HG03571 (cell line): ENCODE results near the gene KCNJ1.
A peak's percentile ranks its signal among the peaks of the same experiment; 100 is the strongest.

Experiments
- ATAC-seq: cut with Tn5 transposase; IDR thresholded peaks from one replicate; pipeline ENCODE4 v1.9.1; 2021; ENCODE audit not compliant: unreplicated experiment

The KCNJ1 gene

DNA sequence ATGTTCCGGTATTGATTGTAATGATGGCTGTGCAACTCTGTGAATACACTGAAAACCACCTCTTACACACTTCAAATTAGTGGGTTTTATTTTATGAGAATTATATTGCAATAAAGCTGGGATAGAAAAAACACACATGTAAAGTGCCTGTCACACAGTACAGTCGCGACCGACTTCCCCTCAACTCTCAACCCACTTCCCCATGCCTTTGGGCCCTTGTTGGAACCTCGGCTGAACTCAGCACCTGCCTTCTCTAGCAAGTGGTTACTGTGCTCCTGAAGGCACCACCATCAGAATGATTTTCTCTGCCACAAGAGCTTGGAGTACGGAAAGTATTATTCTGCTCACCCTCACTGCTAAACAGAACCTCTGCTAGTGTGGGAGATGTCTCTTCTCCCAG, 13.5 kb downstream of the KCNJ1 start:
- ATAC-seq: no peak

DNA sequence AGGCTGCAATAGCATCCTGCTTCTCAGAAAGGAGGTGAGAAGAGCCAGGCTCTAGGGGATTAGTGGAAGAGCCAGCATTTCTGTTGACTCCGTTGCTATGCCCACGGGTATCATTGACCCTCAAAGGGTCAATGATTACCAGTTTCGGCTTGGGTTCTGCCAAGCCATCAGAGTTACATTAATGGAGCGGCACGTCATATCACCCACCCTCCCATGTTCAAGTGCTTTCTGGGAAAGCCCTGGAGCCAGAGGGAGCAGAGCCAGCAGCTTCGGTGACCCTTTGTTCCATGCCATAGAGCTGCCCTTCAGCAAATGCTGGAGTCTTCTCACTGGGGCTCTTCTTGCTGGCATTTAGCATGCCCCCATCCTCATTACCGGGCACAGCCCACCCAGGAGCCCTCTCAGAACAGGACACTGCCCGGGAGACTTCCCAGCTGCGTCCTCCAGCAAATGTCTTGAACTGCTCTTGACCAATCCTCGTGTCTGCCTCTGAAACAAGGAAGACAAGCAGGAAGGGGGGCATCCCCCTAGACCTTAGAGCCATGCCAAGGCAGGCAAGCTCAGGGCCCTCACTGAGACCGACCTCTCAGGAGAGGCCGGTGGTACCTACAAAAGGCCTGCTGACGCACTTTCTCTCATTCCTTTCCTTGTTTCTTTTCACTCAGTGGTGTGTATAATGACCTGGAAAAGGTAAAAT, 14.6 kb downstream of the KCNJ1 start:
- ATAC-seq: no peak

DNA sequence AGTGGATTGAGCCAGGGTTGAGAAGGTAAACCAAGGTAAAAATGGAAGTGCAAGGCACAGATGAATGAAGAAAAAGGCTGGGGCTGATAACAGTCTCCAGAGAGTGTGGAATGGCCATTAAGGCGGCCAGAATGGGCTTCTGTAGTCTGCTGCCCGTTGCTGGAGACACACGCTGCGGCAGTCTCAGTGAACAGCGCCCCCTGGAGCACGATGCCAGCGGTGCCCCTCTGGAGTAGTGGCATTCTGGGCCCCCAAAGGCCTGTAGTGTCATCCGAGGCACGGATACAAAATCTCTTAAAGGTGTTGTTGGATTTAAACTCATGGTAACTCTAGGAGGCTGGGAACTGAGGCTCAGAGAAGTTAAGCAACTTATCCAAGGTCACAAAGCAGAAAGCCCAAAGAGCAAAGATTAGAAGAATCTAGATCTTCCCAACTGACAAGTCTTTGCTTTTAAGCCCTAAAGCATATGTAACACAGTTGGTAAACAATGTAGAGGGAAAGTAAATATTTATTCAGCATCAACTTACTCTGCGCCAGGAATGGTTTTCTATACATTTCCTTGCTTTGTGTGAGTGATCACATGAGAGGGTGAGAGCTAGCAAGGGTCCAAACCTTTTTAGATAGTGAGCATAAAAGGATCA, 18.2 kb downstream of the KCNJ1 start:
- peak; percentile 78 for ATAC-seq

DNA sequence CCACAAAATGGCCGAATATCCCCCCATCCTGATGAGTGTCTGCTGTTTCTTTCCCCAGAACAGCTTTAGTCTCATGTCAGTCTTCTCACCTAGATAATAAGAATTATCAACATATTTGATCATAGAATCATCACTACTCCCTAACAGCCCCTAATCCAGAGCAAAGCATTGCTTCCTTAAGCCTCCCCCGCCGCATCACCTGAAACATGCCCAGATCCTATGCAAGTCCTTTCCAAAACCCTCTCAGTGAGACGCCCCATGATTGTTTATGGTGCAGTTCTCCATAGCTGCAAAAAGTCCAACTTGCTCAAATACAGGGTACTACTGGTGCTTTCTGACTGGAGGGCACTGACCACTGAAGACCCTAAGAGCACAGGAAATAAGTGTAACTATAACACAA, 20.1 kb downstream of the KCNJ1 start:
- ATAC-seq: no peak

DNA sequence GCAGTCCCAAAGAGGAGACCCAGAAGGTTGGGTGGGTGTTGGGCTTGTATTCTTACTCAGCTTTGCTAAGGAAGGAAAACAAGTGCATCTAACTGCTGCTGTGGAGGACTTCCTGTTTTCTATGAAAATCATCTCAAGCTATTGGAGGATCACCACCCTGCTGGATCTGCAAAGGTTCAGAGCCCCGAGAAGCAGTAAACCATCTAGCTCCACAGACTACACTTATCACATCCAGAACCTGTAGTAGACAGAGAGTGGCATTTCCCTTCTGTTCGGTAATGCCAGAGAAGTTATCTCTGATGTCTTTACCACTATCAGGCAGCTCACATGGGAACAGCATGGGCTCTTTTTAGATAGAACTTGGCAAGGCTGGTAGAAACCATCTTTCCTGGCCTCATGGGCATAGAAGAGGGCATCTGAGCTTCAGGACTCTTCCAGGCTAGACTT, 21.7 kb downstream of the KCNJ1 start:
- no peak for ATAC-seq

DNA sequence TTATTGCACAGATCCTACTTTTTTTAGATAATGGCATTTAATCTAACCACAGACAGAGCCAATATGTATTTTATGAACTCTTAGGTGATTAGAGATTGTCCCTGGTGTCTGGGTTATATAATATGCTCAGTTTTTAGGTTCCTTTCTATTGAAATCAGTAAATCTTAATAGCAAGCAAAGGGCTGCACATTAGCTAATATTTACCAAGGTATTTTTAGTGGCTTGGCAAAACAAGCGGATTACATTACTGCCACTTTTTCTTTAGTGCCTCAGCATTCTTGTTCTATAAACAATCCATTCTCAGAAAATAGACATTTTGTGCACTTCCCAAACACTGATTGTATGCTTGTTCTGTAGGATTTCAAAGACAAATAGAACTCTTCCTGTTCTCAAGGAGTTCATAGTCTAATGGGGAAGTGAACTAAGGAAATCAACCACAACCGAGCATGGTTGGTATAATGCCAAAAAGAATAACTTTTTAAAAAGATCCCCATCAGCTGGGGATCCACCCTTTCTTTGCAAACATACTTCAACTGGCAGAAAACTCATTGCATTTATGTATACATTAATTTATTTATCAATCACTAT, 23.8 kb downstream of the KCNJ1 start:
- no peak for ATAC-seq

DNA sequence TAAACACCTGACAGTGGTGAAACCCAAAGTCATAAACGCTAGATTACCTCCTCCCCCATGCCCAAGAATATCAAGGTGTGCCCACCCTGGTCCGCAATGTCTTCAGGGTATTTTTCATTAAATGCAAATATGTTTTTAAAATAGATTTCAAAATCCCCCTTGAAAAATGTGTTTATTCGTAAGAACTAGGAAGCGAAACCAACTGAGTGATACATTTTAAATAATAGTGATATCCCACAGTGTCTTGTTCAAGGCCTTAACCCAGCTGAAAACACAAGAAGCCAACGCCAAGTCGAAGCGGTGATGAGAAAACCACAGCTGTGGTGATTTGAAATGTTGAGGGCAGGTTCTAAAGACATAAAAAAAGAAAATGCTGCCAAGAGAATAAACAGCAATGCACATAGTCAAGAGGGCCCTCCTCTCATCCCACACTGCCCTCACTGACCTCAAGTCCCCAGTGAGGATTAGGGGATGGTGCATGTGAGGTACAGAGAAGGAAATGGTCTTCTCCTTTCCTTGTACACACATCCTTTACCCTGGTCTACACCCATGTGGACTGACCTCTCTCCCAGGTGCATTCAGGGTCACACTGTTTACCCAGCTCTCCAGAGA, 25.5 kb downstream of the KCNJ1 start:
- ATAC-seq: peak; percentile 59

DNA sequence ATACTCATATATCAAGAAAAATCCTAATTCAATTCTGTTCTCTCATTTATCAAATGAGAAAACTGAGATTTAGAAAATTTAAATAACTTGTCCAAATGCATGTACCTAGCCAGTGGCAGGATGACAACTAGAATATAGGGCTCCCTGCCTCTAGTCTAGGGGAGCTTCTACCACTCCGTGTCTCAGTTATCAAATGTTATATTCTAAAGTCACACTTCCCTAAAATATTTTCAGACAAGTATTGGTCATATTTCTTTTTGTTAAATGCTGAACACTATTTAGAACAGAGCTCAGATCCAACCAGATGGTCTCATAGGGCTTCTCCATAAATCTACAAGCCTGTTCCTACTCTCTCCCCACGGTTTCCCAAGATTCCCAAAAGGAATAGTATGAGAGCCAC, 26.3 kb downstream of the KCNJ1 start:
- no peak for ATAC-seq

DNA sequence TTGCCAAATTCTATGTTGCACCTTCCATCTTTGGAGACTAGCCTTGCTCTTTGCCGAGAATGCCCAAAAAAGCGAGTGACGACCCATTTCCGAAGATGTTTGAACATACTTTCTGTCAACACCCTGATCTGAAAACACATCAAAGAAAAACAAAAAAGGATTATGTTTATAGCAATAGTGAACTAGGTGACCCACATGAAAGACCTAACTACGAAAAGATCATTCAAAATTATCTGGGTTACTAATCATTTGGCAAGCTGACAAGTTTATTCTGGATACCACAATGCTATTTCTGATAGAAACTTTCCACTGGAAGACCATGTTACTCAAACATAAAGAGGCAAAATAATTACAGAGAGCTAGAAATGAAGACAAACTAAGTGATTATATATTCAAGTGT, 27.0 kb downstream of the KCNJ1 start:
- ATAC-seq: no peak

DNA sequence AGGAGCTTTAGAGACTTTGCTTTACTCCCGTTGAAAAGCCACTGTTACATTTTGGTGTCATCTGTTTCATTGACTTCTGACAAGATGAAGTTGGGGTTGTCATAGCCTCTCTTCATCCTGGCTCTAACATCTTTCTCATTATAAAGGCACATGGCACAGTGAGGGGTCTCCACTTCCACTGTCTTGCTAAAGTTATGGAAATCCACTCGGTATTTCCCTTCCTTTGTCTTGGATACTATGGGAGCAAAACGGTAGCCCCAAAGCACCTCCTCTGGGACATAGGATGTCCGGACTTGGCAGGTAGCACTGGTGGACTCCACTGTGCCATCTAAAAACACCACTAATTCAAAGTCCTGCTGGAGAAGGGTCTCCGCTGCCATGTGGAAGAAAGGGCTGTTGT, 28.0 kb downstream of the KCNJ1 start:
- ATAC-seq: no peak

DNA sequence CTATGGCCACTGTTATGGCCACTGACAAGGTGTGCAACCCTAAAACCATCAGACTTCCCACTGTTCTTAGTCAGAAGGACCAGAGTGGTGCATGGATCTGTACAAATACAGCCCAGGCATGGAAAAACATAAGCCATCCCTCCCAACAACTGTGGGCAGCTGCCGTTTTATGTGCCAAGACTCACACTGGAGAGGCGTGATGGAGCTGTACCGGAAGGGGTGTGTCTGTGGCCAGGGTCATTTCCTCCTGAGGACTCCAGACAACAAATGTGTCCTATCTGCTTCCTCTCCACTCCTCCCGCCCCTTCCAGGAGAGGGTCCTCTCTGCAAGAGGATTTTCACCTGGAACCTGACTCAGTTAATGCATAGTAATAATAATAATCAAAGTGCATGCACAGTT, 29.5 kb downstream of the KCNJ1 start:
- no peak for ATAC-seq

DNA sequence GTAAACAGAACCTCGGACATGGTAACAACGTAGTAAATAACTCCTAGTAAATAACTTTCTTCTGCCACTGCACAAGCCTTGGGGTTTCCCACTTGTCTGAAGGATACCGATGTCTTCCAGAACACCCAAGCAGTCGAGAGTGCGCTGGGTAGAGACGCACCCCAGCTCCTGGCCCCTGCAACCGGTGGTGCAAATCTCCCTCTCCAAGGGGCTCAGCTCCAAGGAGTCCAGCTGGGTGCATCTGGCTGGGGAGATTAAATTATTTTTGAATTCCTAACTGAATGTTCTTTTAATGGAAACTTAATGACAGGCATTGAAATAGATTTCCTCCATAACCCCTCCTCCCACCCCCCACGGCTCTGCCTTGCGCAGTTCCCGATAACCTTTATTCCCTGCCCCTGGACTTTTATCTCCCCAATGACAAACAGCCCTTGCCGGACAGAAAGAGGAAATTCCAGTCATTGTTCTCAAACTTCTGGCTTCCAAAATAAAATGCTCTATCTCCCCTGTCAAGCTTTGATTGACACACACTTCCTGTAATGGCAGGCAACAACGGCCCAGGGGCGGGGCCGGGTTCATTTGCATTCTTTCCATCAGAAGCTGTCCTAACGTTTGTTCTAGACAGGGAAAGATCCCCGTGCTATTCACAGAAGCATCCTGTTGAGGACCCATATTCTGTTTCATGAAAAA, 31.2 kb downstream of the KCNJ1 start:
- ATAC-seq: no peak

DNA sequence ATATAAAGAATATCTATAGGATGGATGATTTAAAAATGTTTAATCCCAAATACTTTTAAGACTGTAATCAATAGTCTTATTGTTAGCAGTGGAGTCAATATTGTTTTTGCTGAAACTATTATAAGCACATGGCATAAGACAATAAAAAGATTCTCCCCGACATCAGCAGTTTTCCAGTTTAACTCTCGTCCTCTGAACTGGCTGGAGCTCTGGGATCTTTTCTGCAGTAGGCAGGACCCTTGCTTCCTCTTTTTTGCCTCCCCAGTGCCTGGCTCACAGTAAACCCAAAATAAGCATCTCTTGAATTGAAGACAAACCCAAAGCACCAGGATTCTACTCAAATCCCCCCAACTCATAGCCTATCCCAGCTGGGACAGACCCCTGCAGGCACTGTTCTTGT, 32.9 kb downstream of the KCNJ1 start:
- no peak for ATAC-seq

DNA sequence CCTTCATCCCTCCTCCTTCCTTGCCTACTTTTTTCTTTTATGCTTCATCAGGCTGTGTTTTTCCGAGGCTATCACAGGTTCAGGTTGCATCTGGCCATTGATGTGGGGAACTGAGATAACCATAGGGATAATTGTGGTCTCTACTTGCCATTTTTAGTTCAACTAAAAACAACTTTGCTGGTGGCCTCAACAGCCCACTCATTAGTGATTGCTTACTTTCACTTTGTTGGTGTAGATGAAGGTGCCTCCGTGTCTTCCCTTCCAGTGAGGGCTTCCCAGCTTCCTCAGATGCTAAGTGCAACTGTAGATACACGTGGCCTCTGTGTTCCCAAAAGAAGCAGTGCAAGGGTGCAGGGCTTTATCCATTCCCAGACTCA, 35.0 kb downstream of the KCNJ1 start:
- no peak for ATAC-seq

DNA sequence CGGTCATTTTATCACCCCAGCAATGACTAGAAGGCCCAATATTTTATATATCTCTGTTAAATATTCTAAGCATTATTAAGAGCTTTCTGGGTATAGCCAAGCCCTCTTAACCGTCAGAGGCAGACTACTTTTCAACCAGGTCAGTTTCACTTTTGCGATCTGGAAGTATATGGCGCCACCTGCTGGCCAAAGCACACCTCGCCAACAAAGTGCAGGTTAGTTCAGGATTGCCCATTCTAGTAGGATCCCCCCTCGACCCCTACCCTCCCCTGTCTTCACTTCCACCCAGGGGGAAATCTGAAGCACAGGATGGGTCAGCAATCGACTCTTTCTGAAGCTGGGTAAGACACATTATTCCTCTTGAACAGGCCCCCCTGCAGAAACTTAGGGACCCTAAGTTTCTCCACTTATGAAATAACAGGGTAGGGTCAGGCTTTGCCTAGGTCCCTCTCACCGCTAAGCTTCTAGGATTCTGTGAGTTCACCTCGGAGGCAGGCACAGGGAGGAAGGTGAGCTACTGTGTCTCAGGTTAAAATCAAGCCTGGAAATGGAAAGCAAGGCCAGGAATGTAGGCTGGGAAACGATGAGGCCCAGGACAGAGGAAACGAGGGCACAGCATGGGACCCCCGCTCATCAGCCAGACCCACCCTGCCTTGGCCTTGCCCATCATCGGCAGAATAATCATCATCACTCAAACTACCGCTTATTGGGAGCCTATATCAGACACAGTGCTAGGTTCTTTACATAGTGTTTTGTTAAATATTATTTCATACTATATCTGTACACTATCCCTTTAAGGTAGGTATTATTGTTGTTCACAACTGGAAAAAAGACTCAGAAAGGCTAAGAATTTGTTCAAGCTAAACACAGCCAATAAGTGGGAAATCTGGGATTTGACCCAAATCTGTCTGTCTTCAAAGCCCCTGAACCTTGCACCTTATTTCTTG, 35.6 kb downstream of the KCNJ1 start:
- ATAC-seq: peak; percentile 78

DNA sequence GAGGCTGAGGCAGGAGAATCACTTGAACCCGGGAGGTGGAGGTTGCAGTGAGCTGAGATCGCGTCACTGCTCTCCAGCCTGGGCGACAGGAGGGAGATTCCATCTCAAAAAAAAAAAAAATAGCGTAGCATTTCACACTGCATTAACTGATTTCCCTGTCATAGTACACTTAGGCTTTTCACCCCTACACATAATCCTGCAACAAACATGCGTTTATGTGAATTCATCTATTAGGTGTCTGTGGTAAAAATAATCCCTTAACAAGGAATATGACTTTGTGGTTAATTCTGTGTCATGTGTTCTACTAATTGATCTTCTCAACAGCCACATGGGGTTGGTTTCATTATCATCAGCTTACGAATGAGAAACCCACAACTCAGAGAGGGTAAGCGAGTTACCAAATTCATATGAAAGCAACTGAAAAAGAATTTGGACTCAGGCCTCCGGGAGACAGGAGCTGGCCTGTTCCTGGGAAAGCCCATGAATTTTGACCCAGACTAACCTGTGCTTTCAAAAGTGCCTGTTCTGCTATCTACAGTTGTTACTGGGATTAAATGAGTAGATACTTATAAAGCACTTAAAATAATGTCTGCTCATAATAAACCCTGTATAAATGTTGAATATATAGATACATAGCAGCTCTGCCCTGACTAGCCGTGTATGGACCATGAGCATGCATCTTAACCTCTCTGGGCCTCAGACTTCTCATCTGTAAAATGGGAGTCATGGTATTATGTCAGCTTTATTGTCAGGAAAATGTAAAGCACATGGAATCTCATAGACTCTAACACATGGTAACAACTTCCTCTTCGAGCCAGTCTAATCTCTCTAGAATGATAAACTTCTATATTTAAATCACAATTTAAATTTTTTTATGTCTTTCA, 36.6 kb downstream of the KCNJ1 start:
- ATAC-seq: peak; percentile 26

DNA sequence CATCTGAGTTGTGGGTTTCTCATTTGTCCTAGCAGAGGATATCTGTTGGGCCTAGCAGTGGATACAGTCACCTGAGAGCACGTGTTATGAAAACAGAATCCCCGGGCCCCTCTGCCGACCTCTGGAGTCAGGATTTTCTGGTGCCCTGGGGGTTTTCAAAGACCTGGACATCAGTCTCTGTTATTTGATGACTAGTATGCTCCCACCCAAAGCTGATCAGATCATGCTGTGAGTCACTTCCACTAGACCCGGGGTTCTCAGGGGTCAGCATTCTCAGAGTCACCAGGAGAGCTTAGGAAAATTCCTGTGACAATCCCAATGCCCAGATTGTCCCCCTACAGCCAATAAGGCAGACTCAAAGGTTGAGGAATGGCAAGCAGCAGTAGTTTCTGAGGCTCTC, 38.7 kb downstream of the KCNJ1 start:
- no peak for ATAC-seq

DNA sequence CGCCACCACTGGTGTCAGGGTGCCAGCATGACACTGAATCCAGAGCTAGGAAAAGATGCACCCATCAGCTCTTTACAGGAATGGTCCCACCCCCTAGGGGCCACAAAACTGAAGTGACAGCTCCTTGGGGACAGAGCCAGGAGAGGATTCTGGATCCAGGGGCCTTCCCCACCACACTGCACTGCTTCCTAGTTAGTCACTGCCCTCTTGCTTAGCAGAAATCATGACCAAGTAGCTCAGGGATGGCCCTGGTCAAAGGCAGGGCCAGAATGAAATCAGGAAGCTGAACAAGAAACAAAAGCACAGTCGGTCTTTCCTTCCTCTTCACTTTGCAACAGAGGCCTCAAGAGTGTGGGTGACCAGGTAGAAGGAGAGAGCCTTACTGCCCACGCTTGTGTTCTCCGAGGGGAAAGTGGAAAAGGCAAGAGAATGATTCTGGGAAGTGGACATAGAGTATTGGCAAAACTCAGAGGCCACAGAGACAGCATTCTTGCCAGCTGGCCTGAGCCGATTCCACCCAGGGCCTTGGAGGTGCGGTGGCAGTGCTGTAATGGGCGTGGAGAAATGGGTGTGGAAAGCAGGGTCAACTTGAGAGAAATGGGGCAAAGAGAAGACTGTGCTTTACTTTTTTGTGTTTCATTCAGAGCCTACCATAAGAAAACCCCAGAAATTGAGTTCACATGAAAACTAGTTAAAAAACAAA, 39.8 kb downstream of the KCNJ1 start:
- ATAC-seq: no peak
